ENCODE results near the gene OCEL1. TPM values are rescaled to one million over a fixed set of nuclear protein-coding genes. Genes with fewer than 3 reads are reported as not detected.
A peak's percentile ranks its signal among the peaks of the same experiment; 100 is the strongest.

The OCEL1 gene
- polyA plus RNA-seq, 2 of the 4 experiments (the other 2 are of a cell fraction): 5.5 to 9.2 TPM

- no peak overlapping the region for H3K4me2 ChIP-seq
- TF ChIP-seq NFE2L2 (conservative IDR thresholded peaks at IDR 0.05; ENCODE audit: low read length): no peak
- no peak for TF ChIP-seq E2F6 (IDR thresholded peaks at IDR 0.05; ENCODE audit: borderline replicate concordance, low read depth)
- no peak for TF ChIP-seq ZFP36 (IDR thresholded peaks at IDR 0.05; ENCODE audit: borderline replicate concordance, partially characterized antibody)
- no peak for TF ChIP-seq HMGXB4 (CRISPR knock-in tag; IDR thresholded peaks at IDR 0.05; ENCODE audit: borderline replicate concordance)
- no peak for TF ChIP-seq BHLHE40 (IDR thresholded peaks at IDR 0.05; ENCODE audit: low read depth, low read length)
- TF ChIP-seq POLR2AphosphoS2 (conservative IDR thresholded peaks at IDR 0.05; ENCODE audit: low read length): no peak
- TF ChIP-seq CHD2 (IDR thresholded peaks at IDR 0.05; ENCODE audit: low read length, partially characterized antibody): no peak
- TF ChIP-seq USF2 (IDR thresholded peaks at IDR 0.05): no peak
- TF ChIP-seq RAD21 (conservative IDR thresholded peaks at IDR 0.05 in 1 of 2, IDR thresholded peaks at IDR 0.05 in 1 of 2): no peak
- H3K9me3 ChIP-seq: no peaks in the 10 kb centered on the region
- ATAC-seq: no peak
- ChIA-PET CTCF (interaction anchor here (2.2 kb wide), 1 partner anchor 29 kb away, joined by 6 read pairs; no protein-coding TSS in a partner anchor), POLR2A (no interaction called here)
- H3K27ac ChIP-seq: no peak overlapping the region
- no peak for FAIRE-seq
- no peak for DNase-seq (ENCODE audit: low read depth in 1 of 2, low spot score in 1 of 2)
- H3K4me3 ChIP-seq: no peak overlapping the region
- peaks cover 35% of the 10 kb centered on the region for H3K4me1 ChIP-seq
- WGBS (ENCODE audit: missing lambda C conversion rate): 86% methylated on average over 17 of the region's 25 CpGs
Observed at GRCh38 chr19:17232258-17232657, 6.2 kb downstream of the OCEL1 start.

GRCh38 chr19:17234911-17235299 is 8.9 kb downstream of the OCEL1 start:
- H3K27ac ChIP-seq: peak overlapping the region; percentile 99 to 100
- peak overlapping the region; percentile 100 for H3K4me2 ChIP-seq
- TF ChIP-seq HOXB13 (CRISPR knock-in tag; IDR thresholded peaks at IDR 0.05; ENCODE audit: low read depth) (no peak), POLR2A (IDR thresholded peaks at IDR 0.05; ENCODE audit: low read length) (peak; percentile 43; the same call in 1 of the 2 replicates), MYC (IDR thresholded peaks at IDR 0.05; ENCODE audit: borderline replicate concordance, low read length) (no peak), MAX (IDR thresholded peaks at IDR 0.05) (no peak; the same call in 1 of the 2 replicates), HOXA7 (CRISPR knock-in tag; IDR thresholded peaks at IDR 0.05) (no peak), EHF (CRISPR knock-in tag; IDR thresholded peaks at IDR 0.05) (no peak), CHD2 (IDR thresholded peaks at IDR 0.05; ENCODE audit: low read length, partially characterized antibody) (no peak), MAZ (IDR thresholded peaks at IDR 0.05; ENCODE audit: borderline replicate concordance, low read depth, low read length) (no peak), HMGXB4 (CRISPR knock-in tag; IDR thresholded peaks at IDR 0.05; ENCODE audit: borderline replicate concordance) (no peak), GATA3 (IDR thresholded peaks at IDR 0.05; ENCODE audit: borderline replicate concordance) (no peak), TP53 (CRISPR knock-in tag; IDR thresholded peaks at IDR 0.05) (peak; percentile 43; the same call in 1 of the 2 replicates), MAFK (IDR thresholded peaks at IDR 0.05; ENCODE audit: partially characterized antibody) (no peak)
- POLR2A ChIA-PET: interaction anchor here (0.7 to 2.0 kb wide), 3 partner anchors 9 to 20 kb away, joined by 5 to 18 read pairs (median 16); partner anchors contain the start of genes OCEL1 and USE1
- H3K9me3 ChIP-seq: no peaks in the 10 kb centered on the region
- no peak for FAIRE-seq
- ATAC-seq: peak; percentile 74 to 81
- peak overlapping the region; percentile 88 for H3K4me3 ChIP-seq
- peak in 1 of 2 experiments; percentile 67 for DNase-seq (ENCODE audit: low read depth in 1 of 2, low spot score in 1 of 2)
- H3K4me1 ChIP-seq: peaks cover 51% of the 10 kb centered on the region
- 6% methylated on average over 7 of the region's 11 CpGs for WGBS (ENCODE audit: missing lambda C conversion rate)
- CTCF ChIA-PET: interaction anchor here (0.6 to 10.0 kb wide), 21 partner anchors 8 to 166 kb away, joined by 3 to 62 read pairs (median 4); partner anchors contain the start of genes ANKLE1, NR2F6, OCEL1 and USHBP1
